22Rv1 (cell line): ENCODE measurements around the gene ARHGDIA.

ENCODE experiments used
- CTCF ChIP-seq: fragments of 450-650 bp; IDR thresholded peaks from 2 replicates; pipeline ENCODE4 v1.5.1; 2017; ENCODE audit warnings: mild to moderate bottlenecking
- ZFX ChIP-seq: fragments of 450-650 bp; IDR thresholded peaks from 2 replicates; pipeline ENCODE4 v1.6.1; 2017; ENCODE audit warnings: antibody characterized with exemption, borderline replicate concordance

DNA sequence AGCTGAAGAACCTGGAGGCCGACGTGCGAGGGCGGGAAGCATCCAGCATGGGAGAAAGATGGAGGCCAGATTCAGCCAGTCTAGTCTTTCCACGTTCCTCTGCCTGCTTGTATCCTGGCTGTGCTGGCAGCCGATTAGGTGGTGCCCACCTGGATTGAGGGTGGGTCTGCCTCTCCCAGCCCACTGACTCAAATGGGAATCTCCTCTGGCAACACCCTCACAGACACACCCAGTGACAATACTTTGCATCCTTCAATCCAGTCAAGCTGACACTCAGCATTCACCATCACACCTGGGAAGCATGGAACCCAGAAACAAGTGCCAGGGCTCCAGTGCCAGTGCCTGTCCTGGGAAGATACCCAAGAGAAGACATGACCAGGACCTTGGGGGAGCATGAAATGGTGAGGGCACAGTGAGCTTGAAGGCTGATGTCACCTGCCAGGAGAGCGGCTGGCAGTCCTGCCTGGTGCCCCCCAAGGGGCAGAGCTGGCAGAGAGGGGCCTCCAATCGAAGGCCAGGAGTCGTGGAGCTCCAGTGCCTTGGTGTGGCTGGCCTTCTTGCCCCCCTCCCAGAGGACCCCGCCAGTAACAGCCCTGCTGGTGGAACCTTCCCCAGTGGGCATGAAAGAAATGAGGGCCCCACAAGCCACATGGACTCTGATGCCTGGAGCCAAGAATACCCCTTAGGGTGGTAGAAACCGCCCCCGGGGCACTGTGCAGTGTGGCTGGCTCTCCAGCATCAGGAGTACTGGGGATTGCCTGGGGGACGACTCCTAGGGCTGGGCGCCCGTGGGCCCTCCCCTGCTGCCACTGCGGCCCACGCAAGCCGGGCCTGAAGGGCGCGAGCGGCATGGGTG, 30.3 kb upstream of the ARHGDIA start:
- TF ChIP-seq CTCF (no peak), ZFX (no peak)
